ENCODE results near the gene PDE4C.
"Not testable (repeated sequence)": the region's sequence is repeated elsewhere in the genome, so short reads cannot be mapped to it uniquely, and the experiment has no call there.

Gene PDE4C

DNA sequence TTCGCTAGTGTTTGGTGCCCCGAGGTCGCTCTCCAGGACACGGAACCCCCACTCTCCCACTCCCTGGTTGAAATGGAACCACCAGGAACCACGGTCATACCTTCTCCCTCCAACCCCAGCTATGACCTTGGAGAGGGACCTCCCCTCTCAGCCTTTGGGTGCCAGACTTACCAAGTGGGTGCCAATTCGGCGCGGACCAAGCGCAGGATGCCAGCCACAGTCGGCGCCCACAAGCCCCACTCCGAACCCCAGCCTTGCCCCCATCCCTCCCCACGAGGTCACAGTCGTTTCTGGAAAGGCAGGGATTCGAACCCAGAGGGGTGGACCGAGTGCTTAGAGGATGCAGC lies 910 bp downstream of the PDE4C start:
- in situ Hi-C loops (cut with MboI; ENCODE audit: low sequenced_read_pairs) = no loop called here

DNA sequence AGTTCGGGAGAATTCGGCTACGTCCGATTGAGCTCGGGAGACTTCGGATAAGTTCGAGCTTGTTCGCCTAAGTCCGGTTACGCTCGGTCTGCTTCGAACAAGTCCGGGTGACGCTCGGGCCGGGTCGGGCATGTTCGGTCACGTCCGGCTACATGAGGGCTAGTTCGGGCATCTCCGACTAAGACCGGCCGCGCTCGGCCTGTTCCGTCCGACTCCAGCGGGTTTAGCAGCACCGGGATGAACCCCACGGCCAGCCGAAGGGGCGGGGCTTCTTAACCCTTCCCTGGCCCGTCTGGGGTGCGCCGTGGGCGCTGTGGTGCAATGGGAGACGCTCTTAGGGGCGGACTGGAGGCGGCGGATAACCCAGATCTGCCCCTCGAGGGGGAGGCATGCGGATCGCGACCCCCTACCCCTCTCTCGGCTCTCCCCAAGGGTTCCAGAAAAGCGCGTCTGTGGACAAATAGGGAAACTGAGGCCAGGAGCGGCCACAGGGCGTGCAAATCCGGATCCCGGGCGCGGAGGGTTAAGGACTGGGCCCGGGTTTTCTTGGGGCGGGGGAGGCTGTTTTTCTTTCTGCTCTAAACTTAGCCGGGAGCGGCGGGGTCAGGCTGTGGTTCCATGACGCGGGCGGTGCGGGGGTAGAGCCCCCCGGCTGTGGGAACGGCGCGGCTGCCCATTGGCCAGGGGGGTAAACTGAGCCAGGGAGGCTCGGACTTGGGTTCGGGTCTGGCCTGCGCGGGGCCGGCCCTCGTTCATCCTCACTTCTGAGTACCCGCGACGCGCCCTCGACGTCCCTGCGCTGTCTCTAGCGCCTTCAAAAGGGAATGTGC lies 1.5 kb downstream of the PDE4C start:
- in situ Hi-C loops (cut with MboI; ENCODE audit: low sequenced_read_pairs) = no loop called here

DNA sequence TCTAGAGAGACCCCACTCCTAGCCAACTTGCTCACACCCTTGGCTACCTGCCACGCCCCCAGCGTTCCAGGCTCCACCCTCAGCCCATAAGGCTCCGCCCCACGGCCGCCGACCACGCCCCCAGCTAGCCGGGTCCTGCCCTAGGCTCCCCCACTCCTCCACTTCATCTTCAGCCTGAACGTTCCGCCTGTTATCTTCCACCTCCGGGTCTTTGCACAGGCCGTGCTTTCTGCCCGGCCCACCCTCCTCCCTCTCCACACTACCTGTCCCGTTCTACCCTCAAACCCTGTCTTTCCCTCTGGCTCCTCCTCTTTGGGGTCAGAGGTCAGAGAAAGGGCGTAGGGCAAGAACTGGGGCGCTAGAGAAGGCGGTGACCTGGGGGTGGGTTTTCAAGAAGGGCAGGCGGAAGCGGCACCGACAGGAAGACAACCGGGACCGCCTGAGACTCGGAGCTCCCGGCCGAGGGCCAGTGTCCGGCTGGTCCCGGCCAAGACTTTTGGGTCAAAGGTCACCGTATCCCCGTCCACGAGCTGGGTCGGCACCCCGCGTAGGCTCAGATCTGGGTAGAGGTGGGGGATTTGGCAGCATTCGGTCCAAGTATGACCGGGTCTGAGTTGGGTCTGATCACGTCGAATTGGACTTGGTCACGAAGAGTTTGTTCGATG lies 2.2 kb downstream of the PDE4C start:
- in situ Hi-C loops (cut with MboI; ENCODE audit: low sequenced_read_pairs) = no loop called here

DNA sequence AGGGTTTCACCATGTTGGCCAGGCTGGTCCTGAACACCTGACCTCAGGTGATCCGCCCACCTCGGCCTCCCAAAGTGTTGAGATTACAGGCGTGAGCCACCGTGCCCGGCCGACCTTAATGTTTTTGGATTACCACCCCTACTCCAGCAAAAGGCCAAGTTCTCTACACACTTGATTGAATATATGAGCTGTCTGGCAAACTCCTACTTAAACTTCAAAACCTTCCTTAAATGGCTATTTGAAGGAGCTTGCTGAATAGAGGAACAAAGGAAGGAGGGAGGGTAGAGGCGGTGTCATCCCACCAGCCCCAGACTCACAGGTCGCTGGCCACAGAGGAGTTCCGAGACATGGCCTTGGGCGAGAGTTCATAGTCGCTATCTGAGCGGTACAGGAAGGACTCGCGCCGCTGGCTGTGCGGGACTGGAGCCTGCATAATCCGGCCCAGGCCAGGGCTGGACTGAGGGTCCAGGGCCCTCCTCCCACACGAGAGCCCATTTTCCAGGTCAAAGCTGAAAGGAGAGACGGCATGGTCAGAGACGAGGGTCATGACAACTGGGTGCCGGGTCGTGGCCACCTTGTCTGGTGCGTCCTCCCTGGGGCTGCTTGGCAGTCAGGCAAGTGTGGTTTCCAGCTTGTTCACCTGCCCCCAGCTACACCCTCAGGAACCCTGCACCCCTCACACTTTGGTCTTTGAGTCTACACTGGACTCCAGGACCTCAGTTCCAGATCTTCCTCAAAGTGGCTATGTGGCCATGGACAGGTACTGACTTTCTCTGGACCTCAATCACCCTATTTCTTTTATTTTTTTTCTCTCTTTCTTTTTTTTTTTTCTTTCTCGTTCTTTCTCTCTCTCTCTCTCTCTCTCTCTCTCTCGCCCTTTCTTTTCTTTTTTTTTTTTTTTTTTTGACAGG lies 4.2 kb downstream of the PDE4C start:
- in situ Hi-C loops (cut with MboI; ENCODE audit: low sequenced_read_pairs) = no loop called here

DNA sequence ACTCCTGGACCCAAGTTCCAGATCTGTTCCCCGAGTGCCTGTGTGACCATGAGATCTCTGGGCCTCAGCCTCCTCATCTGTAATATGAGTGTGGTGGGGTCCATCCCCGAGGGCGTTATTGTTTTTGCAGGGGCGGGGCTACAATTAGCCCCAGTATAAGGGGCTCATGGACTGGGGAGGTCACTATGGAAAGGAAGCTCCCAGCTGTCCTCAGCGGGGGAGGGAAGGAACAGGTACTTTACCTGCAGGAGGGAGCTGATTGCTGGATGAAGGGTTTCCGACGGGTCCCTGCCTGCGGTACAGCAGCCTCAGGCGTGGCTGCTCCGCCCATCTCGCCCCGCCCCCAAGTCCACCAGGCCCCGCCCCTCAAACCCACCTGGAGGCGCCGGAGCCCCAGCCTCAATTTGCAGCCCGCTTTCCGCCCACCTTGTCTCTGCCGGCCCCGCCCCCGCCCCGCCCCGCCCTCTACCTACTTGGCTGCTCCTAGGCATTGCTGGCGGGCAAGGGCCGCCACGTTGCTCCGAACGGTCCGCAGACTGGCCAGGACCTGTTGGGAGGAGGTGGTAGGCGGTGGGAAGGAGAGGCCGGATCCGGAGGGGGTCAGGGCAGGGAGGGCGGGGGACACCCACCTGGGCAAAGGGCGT lies 5.5 kb downstream of the PDE4C start:
- in situ Hi-C loops (cut with MboI; ENCODE audit: low sequenced_read_pairs) = no loop called here

DNA sequence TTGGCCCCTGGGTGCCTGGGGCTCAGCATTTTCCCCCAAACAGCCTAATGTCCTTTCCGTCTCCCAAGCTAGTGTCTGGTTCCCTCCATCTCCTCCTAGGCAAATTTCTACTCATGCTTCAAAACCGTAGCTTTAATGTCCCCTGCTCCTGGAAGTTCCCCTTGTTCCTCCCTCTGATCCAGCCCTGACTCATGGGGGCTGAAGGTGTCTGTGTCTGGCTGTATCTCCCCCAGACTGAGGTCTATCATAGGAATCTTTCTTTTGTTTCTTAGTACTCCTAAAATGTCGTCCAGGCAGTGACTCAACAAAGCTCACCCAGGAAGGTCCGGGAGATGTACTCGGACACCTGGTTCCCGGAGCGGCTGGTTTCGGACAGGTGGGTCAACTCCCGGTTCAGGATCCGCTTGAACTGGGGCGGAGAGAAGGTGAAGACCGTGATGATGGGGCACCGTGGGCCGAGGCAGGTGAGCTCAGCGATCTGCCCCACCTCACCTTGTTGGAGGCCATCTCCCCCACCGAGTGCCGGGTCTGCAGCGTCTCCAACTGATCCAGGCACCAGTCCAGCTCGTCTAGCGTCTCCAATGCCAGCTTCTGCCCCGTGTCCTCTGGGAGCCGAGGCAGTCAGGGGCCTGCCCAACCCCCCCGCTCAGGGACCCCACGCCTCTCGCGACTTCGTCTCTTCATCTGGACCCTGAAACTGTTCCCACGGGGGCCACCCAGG lies 6.2 kb downstream of the PDE4C start:
- in situ Hi-C loops (cut with MboI; ENCODE audit: low sequenced_read_pairs) = no loop called here

DNA sequence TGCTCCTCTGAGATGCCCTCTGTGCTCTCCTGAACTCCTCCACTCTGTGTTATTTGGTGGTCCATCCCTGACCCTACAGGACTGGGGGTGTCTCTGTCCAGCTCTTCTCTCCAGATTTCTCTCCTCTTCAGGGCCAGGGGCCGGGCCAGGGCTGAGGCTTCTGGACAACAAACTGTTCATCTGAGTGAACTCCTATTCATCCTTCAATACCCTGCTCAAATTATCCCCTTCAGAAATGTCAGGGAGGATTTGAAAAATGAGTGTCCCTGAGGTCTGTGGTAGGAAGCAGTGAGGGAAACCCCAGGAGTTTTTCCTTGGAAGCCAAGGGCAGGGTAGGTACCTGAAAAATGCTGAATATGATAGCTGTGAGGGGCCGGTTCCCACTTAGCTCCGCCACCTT lies 7.6 kb downstream of the PDE4C start:
- in situ Hi-C loops (cut with MboI; ENCODE audit: low sequenced_read_pairs) = no loop called here

DNA sequence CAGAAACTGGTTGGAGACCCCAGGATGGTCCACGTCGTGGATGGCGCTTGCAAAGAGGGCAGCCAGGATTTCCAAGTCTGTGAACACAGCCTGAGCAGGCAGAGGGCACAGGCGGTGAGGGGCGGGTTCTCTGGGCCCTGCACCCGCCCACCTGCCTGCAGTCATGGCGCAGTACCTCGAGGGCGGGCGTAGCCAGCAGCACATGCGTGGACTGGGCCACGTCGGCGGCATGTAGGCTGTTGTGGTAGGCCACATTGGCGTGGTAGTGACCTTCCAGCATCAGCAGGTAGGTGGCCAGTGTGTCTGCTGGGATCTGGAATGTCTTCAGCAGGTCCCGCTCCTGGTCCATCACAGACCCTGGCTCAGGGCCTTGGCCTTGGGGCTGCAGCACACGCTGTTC lies 8.1 kb downstream of the PDE4C start:
- in situ Hi-C loops (cut with MboI; ENCODE audit: low sequenced_read_pairs) = no loop called here

DNA sequence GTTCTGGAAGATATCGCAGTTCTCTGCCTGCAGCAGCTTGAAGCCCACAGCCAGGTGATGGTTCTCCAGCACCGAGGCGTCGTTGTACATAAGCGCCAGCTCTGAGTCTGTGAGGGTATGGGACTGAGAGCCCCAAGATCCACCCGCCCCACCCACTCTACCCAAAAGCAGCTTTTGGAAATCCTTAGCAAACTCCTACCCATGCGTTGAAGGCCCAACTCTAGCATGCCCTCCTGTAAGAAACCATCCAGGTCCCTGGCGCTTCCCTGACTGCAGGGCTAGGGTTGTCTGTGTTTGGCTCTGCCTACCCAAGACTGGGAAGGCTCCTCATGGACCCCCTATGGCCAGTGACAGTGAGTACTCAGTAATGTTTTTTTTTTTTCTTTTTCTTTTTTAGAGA lies 9.4 kb downstream of the PDE4C start:
- in situ Hi-C loops (cut with MboI; ENCODE audit: low sequenced_read_pairs) = no loop called here

DNA sequence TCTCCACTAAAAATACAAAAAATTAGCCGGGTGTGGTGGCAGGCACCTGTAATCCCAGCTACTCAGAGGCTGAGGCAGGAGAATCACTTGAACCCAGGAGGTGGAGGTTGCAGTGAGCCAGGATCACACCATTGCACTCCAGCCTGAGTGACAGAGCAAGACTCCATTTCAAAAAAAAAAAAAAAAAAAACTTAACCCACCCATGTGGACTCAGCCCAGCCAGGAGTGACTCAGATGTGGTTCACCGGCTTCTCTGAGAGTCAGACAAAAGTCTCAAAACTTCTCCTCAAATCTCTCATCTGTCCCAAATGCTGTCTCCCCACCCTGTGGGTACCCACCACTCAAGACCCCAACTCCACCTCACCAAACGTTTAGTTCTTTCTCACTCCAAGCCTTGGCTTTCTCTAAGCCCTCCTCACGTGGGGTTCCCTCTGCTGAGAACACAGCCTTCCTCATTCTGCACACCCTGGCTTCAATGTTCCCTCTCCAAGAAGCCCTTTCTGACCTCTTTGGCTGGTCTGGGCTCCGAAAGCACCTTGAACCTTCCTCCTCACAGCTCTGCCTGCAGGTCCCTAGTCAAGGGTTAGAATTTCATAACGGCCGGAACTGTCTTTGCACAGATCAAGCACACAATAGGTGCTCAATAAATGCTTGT lies 11.3 kb downstream of the PDE4C start:
- in situ Hi-C loops (cut with MboI; ENCODE audit: low sequenced_read_pairs) = no loop called here

DNA sequence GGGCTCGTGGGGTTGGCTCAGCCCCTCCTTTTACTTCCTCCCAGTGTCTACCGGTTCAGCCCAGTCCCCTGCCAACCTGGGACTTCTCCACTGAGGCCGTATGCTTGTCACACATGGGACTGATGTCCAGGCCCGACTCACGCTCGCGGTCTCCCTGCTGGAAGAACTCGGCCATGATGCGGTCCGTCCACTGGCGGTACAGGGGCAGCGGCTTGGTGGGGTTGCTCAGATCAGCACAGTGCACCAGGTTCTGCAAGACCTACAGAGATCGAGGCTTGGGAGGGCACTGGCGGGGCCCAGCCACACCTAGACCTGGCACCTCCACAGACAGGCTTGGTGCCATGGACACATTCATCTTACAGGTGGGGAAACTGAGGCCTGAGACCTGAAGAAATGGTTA lies 14.6 kb downstream of the PDE4C start:
- in situ Hi-C loops (cut with MboI; ENCODE audit: low sequenced_read_pairs) = no loop called here

DNA sequence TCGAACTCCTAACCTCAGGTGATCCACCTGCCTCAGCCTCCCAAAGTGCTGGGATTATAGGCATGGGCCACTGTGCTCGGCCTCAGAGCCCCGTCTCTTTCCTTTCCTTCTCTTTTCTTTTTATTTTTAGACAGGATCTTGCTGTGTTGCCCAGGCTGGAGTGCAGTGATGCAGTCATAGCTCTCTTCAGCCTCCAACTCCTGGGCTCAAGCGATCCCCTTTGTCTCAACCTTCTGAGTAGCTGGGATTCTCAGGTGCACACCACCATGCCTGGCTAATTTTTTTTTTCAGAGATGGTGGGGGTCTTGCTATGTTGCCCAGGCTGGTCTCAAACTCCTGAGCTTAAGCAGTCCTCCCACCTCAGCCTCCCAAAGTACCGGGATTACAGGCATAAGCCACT lies 16.3 kb downstream of the PDE4C start:
- in situ Hi-C loops (cut with MboI; ENCODE audit: low sequenced_read_pairs) = not testable (repeated sequence)

DNA sequence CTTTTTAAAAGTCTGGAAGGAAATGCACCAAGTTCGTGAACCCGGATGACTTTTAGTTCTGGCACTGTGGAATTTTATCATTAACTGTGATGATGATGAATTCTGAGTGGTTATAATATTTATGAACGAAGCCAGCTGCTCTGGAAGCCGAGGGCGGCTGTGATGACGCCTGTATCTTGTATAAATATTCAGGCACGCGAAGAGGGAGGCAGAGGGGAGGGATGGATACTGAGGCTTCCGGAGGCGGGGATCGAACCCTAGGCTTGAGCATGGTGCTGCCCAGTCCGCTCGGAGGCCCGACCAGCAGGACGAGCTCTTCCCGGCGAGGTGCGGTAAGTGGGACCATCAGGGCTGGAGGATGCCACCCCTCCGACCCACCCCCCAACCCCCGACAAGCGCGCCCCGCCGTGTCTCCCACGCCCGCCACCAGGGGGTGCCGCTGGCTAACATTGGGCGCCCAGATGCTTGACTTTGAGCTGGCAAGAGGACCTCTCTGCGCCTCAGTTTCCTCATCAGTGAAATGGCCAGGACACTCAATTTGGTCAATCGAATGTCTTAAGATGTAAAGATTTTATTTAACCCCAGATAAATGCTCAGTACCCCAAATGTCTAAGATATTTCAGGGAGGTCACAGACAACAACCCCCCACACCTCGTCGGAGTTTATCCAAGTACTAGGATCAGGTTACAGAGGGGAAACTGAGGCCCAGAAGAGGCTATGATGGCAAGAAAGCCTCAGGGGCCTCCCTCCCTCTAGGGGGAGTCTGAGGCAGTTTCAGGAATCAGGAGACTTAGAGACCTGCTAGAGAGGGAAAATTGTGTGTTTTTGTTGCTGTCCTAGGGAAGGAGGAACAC lies 17.9 kb downstream of the PDE4C start:
- in situ Hi-C loops (cut with MboI; ENCODE audit: low sequenced_read_pairs) = no loop called here

DNA sequence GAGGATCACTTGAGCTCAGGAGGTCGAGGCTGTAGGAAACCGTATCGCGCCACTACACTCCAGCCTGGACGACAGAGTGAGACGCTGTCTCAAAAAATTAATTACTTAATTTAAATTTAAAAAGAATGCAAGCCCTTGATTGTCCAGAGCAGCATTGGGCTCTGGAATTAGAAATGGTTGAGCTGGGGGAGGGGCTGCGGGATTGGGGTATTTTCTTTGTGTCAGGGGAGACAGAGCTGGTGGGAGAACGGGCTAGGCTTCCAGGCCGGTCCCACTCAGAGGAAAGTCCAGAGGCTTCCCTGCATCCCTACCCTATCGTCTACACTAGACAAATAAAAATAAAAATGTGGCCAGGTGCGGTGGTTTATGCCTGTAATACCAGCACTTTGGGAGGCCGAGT lies 20.2 kb downstream of the PDE4C start:
- in situ Hi-C loops (cut with MboI; ENCODE audit: low sequenced_read_pairs) = no loop called here

DNA sequence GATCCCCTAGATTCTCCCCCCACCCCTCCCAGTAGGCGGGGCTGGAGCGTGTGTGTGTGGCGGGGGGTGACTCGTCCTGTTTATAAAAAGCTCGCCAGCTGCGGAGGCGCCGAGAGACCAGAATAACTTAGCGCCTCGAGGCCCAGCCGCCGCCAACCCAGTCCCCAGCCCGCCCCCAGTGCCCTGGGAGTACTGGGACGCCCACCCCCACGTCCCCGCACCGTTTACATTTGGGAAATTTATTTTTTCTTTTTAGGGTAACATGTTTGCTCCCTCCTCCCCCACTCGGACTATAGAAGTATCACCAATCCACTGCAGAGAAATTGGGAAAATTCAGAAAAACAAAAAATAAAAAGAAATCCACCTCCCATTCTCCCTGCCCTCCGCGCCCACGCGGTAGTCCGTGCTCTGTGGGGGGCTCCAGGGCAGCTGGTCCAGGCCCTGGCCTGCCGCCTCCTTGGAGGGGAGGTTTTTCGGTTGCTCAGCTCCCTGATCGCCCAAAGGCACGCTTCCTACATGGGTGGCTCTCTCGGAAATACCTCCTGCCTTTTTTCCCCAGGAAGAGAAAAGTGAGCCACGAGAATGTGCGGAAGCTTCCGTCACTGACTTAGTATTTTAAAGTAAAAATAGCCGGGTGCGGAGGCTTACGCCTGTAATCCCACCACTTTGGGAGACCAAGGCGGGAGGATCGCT lies 20.9 kb downstream of the PDE4C start:
- in situ Hi-C loops (cut with MboI; ENCODE audit: low sequenced_read_pairs) = no loop called here

DNA sequence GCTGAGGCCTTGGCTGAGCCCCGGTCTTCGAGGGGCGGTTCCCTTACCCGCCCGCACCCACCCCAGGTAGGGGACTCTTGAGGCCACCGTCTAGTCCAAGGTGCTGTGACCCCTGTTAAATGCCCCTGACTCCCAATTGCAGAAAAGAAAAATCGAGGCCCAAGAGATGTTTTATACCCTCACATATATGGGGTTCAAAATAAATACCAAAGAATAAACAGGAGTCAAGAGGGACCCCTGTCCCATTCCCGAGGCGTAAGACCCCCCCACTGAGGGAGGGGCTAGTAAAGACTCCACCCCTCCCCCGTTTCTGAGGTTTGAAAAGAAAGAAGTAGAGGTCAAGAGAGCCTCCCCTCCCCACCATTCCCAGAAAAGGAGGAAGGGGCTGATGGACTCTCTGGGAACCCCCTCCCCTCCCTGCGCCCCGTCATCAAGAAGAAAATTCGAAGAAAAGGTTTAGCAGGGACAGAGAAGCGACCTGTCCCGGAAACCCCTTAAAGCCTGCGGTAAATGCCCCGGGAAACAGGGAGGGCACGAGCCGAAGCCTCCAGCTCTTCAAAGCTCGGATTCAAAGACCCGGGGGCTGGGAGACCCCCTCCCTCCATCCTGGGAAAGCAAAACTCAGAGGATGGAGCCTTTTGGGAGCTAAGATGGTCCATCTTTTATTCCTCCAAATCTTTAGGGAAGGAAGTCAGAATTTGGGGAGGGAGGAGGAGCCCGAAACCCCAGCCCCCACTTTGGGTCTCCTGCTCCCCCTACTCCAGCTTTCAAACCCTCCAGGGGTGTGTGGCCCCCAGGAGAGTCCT lies 21.6 kb downstream of the PDE4C start:
- in situ Hi-C loops (cut with MboI; ENCODE audit: low sequenced_read_pairs) = no loop called here

DNA sequence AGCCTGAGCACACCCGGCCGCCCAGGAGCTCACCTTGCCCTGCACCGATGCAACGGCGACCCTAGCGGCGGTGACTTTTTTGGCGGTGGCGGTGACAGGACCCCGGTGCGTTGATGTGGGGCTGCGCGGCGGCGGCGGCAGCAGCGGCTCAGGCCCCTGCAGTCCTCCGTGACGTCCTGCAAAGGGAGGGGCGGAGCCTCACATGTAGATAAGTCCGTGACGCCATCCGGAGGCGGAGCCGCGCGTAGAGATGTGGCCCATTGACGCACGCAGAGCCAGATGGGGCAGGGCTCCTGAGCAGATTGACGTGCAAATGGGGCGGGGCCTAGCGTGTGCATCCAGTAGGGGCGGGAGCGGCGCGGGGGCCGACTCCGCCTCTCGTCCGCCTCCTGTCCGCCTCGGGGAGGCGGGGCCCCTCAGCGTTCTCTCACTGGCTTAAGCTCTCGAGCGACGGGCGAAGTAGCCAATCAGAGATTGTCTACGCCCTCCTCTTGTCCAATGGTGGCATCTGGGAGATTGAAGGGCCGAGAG lies 22.3 kb downstream of the PDE4C start, which contains the start of gene RAB3A:
RAB3A (minus strand) TSS at position 180 of the 531 bp plus-strand sequence. CDS start 1,302 bp downstream, outside the sequence.
- in situ Hi-C loops (cut with MboI; ENCODE audit: low sequenced_read_pairs) = no loop called here

Measured in HL-60/S4 treated with retinoic acid at 250 ng/mL for 4 days and 3 days (cell line).